ENCODE results near the gene TAF4B.

TAF4B gene

DNA sequence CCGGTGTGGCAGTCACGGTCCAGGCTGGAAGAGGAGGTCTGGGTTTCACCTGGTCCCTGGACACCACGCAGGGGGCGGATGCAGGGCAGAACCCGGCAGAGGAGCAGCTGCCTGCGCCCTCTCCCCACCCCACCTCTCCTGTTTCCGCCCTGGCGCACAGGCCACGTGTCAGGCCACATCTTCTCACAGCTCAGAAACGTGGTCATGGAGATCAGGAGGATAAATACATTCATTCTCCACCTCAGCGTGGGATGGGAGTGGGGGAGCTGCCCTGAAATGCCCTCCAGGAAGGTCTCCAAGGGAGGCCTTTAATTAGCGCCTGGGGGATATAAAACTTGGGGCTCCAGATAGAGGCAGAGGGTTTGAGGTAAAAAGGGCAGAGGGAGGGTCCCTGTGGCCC lies 180.1 kb downstream of the TAF4B start:
- Histone ChIP-seq H3K4me2 (ENCODE audit: low read depth, low read length, poor library complexity, severe bottlenecking) (no peak overlapping the region), H3K79me2 (ENCODE audit: insufficient read depth, low read length) (no peaks in the 10 kb centered on the region), H3K9ac (ENCODE audit: low read length) (no peak overlapping the region), H3K4me3 (ENCODE audit: insufficient read depth, low read length, poor library complexity, severe bottlenecking) (no peak overlapping the region), H3K9me3 (ENCODE audit: insufficient read depth, low read length) (no peaks in the 10 kb centered on the region), H3K9me2 (replicated peaks; ENCODE audit: insufficient read depth, low read length) (no peaks in the 10 kb centered on the region), H3F3A (ENCODE audit: insufficient read depth) (no peaks in the 10 kb centered on the region), H3K27ac (ENCODE audit: low read depth, low read length) (no peak overlapping the region), H3K27me3 (ENCODE audit: low read length) (no peaks in the 10 kb centered on the region), H4K20me1 (ENCODE audit: low read depth, low read length) (no peaks in the 10 kb centered on the region), H3K36me3 (ENCODE audit: low read length) (no peaks in the 10 kb centered on the region), H2AFZ (ENCODE audit: low read depth, low read length, severe bottlenecking) (no peak overlapping the region)
- no peak for TF ChIP-seq EZH2phosphoT487 (conservative IDR thresholded peaks at IDR 0.05; ENCODE audit: low read length)
- TF ChIP-seq, protein P1, sequence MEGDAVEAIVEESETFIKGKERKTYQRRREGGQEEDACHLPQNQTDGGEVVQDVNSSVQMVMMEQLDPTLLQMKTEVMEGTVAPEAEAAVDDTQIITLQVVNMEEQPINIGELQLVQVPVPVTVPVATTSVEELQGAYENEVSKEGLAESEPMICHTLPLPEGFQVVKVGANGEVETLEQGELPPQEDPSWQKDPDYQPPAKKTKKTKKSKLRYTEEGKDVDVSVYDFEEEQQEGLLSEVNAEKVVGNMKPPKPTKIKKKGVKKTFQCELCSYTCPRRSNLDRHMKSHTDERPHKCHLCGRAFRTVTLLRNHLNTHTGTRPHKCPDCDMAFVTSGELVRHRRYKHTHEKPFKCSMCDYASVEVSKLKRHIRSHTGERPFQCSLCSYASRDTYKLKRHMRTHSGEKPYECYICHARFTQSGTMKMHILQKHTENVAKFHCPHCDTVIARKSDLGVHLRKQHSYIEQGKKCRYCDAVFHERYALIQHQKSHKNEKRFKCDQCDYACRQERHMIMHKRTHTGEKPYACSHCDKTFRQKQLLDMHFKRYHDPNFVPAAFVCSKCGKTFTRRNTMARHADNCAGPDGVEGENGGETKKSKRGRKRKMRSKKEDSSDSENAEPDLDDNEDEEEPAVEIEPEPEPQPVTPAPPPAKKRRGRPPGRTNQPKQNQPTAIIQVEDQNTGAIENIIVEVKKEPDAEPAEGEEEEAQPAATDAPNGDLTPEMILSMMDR (IDR thresholded peaks at IDR 0.05; ENCODE audit: insufficient read depth, low read length, poor library complexity, severe bottlenecking), result no peak

DNA sequence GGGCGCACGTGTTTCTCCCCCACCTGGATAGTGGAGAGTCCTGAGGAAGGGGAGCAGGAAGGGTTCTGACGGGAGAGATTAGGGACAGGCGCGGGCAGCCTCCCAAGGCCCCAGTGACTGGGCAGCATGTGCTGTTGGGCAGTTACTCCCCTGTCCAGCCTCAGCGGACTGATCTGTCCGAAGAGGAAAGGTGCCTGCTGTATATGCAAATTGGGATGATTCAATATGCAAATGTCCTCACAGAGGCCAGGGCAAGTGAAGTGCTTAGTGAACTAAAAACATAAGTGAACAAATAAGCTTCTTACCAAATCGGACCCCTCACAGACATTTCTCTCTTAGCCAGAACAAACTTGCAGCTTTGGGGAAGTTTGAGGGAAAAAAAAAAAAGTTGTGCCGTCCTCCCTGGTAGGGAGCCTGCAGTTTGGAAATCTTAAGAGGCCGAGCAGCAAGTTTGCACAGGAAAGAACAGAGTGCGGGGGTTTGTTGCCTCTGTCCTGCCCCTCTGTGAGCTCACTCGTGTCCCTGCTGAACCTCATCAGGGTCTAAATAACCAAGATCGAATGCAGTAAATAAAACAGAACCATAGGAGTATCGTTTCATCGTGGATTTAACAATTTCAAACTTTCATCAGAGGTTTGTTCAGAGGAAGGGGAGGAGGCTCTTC lies 180.7 kb downstream of the TAF4B start:
- Histone ChIP-seq H3K9me3 (ENCODE audit: insufficient read depth, low read length) (no peaks in the 10 kb centered on the region), H4K20me1 (ENCODE audit: low read depth, low read length) (no peaks in the 10 kb centered on the region), H3K79me2 (ENCODE audit: insufficient read depth, low read length) (no peaks in the 10 kb centered on the region), H3K27ac (ENCODE audit: low read depth, low read length) (no peak overlapping the region), H2AFZ (ENCODE audit: low read depth, low read length, severe bottlenecking) (no peak overlapping the region), H3K4me2 (ENCODE audit: low read depth, low read length, poor library complexity, severe bottlenecking) (no peak overlapping the region), H3K9ac (ENCODE audit: low read length) (no peak overlapping the region), H3K4me3 (ENCODE audit: insufficient read depth, low read length, poor library complexity, severe bottlenecking) (no peak overlapping the region), H3K36me3 (ENCODE audit: low read length) (no peaks in the 10 kb centered on the region), H3F3A (ENCODE audit: insufficient read depth) (no peaks in the 10 kb centered on the region), H3K27me3 (ENCODE audit: low read length) (no peaks in the 10 kb centered on the region), H3K9me2 (replicated peaks; ENCODE audit: insufficient read depth, low read length) (no peaks in the 10 kb centered on the region)
- TF ChIP-seq, protein P1 (IDR thresholded peaks at IDR 0.05; ENCODE audit: insufficient read depth, low read length, poor library complexity, severe bottlenecking), result no peak
- TF ChIP-seq EZH2phosphoT487 (conservative IDR thresholded peaks at IDR 0.05; ENCODE audit: low read length), result no peak

DNA sequence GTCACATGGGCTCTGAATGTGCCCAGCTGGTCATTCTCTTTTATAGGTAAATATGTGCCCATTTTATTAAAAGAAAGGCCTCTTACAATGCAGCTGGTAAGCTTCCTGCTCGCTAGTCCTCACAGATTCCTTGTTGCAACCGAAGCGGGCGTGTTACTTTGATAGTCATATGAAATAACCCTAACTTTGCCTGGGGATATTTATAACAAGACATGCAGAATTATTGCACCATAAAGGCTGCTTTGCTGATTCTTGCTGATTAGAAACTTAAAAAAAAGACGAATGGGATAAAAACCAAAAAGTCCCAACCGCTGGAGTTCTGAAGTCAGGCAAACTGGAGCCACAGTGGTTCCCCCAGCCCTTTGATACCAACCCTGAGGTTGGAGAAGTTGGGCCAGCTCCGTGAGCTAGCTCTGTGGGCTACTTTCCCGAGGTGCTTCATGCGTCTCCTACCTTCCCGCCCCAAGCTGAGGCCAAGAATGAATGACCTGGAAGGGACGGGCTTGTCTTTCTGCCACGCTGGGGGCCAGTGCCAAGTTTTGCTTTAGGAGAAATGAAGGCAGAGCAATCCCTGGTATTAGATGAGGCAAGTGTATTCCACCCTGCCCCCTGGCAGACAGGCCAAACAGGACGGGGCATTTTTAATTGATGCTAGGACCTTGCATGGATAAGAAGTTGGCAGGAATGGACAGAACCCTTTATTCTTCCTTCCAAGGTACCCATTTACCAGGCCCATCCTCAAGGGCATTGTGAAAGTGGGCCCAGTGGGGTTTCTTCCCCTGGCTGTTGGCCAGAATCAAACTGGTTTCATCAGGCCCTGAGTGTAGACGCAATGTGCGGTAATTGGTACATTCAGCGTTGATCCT lies 181.7 kb downstream of the TAF4B start:
- Histone ChIP-seq H3K4me3 (ENCODE audit: insufficient read depth, low read length, poor library complexity, severe bottlenecking) (no peak overlapping the region), H3K27ac (ENCODE audit: low read depth, low read length) (no peak overlapping the region), H3K4me2 (ENCODE audit: low read depth, low read length, poor library complexity, severe bottlenecking) (no peak overlapping the region), H3K9me2 (replicated peaks; ENCODE audit: insufficient read depth, low read length) (no peaks in the 10 kb centered on the region), H3K9ac (ENCODE audit: low read length) (no peak overlapping the region), H4K20me1 (ENCODE audit: low read depth, low read length) (no peaks in the 10 kb centered on the region), H3K79me2 (ENCODE audit: insufficient read depth, low read length) (no peaks in the 10 kb centered on the region), H3F3A (ENCODE audit: insufficient read depth) (no peaks in the 10 kb centered on the region), H2AFZ (ENCODE audit: low read depth, low read length, severe bottlenecking) (no peak overlapping the region), H3K9me3 (ENCODE audit: insufficient read depth, low read length) (no peaks in the 10 kb centered on the region), H3K36me3 (ENCODE audit: low read length) (no peaks in the 10 kb centered on the region), H3K27me3 (ENCODE audit: low read length) (no peaks in the 10 kb centered on the region)
- no peak for TF ChIP-seq EZH2phosphoT487 (conservative IDR thresholded peaks at IDR 0.05; ENCODE audit: low read length)
- TF ChIP-seq, protein P1 (IDR thresholded peaks at IDR 0.05; ENCODE audit: insufficient read depth, low read length, poor library complexity, severe bottlenecking), result no peak

All from SU-DHL-6 (cell line).